D721Med (cell line): ENCODE data around the gene PFKFB3.

Source experiments
- DNase-seq: peaks from one replicate; pipeline ENCODE4 v3.0.0; 2011; ENCODE audit warnings: low spot score; ENCODE audit not compliant: insufficient read length
- FAIRE-seq: peaks from 2 replicates; lab custom pipeline; 2011; peaks lifted over from hg19 to GRCh38; lab: Jason Lieb, UNC
- TF ChIP-seq, protein P1 (sequence below): IDR thresholded peaks from 2 replicates; pipeline ENCODE4 v1.5.1; 2012; ENCODE audit warnings: mild to moderate bottlenecking, control low read depth; ENCODE audit not compliant: insufficient read depth; ENCODE audit errors: missing control alignments

The PFKFB3 gene

DNA sequence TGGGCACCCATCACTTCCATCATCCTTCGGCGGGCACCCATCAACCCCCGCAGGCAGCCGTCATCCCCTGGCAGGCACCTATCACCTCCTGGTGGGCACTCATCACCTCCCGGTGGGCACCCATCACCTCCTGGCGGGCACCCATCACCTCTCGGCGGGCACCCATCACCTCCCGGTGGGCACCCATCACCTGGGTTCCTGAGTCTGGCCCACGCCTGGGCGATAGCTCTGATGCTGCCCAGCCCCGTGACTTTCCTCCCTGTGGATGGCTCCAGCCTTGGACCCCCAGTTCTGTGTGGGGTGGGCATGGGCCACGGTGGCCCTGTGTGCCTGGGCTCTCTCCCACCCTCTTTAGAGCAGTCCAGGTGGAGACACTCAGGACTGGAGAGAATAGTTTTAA lies 29.0 kb downstream of the PFKFB3 start:
- no peak for FAIRE-seq
- no peak for DNase-seq
- TF ChIP-seq, protein P1, sequence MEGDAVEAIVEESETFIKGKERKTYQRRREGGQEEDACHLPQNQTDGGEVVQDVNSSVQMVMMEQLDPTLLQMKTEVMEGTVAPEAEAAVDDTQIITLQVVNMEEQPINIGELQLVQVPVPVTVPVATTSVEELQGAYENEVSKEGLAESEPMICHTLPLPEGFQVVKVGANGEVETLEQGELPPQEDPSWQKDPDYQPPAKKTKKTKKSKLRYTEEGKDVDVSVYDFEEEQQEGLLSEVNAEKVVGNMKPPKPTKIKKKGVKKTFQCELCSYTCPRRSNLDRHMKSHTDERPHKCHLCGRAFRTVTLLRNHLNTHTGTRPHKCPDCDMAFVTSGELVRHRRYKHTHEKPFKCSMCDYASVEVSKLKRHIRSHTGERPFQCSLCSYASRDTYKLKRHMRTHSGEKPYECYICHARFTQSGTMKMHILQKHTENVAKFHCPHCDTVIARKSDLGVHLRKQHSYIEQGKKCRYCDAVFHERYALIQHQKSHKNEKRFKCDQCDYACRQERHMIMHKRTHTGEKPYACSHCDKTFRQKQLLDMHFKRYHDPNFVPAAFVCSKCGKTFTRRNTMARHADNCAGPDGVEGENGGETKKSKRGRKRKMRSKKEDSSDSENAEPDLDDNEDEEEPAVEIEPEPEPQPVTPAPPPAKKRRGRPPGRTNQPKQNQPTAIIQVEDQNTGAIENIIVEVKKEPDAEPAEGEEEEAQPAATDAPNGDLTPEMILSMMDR, result no peak

DNA sequence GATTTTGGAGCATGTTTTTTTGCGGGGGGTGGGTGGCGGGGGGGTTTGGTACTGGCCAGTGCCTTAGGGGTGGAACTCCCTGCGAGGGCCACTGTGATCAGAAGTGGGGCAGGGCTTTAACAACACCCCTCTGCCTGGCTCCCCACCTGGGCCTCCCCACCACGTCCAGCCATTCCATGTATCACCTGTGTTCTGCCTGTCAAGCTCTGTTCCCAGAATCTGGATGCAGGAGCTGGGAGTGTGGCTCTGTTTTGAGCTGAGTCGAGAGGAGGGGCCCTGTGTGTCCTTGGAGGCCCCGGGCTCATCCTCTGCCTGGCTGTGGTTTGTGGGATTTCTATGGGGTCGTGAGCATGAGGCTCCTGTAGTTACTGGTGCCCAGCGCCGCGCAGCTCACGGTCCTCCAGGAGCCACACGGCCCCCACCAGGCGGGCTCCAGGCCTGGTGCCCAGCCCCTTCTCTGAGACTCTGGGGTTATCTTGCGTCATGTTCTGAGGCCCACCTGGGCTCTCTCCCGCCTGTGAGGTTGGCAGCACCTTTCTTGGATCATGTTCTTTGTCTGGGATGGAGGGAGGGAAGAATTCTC lies 29.6 kb downstream of the PFKFB3 start:
- TF ChIP-seq, protein P1, result no peak
- DNase-seq (no peak), FAIRE-seq (no peak)

DNA sequence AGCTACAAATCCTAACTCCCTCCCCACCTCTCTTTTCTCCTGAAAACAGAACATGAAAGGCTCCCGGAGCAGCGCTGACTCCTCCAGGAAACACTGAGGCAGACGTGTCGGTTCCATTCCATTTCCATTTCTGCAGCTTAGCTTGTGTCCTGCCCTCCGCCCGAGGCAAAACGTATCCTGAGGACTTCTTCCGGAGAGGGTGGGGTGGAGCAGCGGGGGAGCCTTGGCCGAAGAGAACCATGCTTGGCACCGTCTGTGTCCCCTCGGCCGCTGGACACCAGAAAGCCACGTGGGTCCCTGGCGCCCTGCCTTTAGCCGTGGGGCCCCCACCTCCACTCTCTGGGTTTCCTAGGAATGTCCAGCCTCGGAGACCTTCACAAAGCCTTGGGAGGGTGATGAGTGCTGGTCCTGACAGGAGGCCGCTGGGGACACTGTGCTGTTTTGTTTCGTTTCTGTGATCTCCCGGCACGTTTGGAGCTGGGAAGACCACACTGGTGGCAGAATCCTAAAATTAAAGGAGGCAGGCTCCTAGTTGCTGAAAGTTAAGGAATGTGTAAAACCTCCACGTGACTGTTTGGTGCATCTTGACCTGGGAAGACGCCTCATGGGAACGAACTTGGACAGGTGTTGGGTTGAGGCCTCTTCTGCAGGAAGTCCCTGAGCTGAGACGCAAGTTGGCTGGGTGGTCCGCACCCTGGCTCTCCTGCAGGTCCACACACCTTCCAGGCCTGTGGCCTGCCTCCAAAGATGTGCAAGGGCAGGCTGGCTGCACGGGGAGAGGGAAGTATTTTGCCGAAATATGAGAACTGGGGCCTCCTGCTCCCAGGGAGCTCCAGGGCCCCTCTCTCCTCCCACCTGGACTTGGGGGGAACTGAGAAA lies 30.4 kb downstream of the PFKFB3 start:
- FAIRE-seq, result no peak
- TF ChIP-seq, protein P1, result no peak
- no peak for DNase-seq

DNA sequence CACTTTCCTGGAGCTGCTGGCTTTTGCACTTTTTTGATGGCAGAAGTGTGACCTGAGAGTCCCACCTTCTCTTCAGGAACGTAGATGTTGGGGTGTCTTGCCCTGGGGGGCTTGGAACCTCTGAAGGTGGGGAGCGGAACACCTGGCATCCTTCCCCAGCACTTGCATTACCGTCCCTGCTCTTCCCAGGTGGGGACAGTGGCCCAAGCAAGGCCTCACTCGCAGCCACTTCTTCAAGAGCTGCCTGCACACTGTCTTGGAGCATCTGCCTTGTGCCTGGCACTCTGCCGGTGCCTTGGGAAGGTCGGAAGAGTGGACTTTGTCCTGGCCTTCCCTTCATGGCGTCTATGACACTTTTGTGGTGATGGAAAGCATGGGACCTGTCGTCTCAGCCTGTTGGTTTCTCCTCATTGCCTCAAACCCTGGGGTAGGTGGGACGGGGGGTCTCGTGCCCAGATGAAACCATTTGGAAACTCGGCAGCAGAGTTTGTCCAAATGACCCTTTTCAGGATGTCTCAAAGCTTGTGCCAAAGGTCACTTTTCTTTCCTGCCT lies 31.1 kb downstream of the PFKFB3 start:
- no peak for DNase-seq
- no peak for FAIRE-seq
- TF ChIP-seq, protein P1, result no peak

DNA sequence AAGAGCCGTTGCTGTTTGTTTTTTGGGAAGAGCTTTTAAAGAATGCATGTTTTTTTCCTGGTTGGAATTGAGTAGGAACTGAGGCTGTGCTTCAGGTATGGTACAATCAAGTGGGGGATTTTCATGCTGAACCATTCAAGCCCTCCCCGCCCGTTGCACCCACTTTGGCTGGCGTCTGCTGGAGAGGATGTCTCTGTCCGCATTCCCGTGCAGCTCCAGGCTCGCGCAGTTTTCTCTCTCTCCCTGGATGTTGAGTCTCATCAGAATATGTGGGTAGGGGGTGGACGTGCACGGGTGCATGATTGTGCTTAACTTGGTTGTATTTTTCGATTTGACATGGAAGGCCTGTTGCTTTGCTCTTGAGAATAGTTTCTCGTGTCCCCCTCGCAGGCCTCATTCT lies 31.6 kb downstream of the PFKFB3 start:
- DNase-seq (no peak), FAIRE-seq (no peak)
- TF ChIP-seq, protein P1, result no peak

DNA sequence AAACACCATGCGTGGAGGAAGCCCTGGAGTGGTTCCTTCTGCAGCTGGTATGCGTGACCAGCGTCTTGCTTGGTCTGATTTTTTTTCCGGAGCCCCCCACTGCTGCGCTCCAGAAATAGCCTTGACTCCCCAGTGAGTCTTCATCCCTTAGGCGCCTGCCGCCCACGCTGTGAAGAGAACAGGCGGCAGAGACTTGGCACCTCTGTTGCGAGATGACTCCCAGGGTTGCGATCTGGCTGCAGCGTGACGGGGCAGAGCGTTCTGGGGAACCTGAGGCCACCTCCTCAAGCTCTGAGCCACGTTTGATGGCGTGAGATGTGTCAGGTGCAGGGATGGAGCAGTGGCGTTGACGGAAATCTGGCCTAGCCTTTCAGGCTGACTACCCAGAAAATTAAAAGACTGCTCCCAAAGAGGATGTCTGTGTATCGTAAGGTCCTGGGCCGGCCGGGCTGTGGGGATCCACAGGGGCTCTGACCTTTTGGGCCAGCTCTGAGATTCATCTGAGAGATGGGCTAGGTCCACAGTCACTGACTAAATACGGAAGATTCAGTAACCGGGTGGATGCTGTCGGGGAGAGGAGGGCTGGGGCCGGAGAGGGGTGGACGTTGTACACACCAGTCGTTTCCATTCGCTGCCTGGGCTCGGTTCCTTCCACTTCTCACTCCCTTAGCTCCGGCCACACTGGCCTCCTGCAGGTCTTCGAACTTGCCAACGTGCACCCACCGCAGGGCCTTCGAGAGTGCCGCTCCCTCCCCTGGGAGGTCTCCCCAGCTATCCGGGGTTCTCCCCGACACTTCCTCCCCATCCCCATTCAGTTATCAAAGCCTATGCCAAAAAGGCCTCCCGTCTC lies 33.8 kb downstream of the PFKFB3 start:
- DNase-seq, result no peak
- FAIRE-seq, result no peak
- TF ChIP-seq, protein P1, result no peak
